CD14-positive monocyte (primary cell): Measurements from ENCODE around the gene TPK1. TPM values are rescaled to one million over a fixed set of nuclear protein-coding genes. Genes with fewer than 3 reads are reported as not detected.

ENCODE experiments used
- DNase-seq, 3 donors: peaks; one replicate each; pipeline ENCODE4 v3.0.0-alpha.2; 2011 to 2022
- H2AFZ ChIP-seq: 2 replicates; pipeline ENCODE4 v1.6.0; 2012; ENCODE audit warnings: mild to moderate bottlenecking, low read depth, low read length, inconsistent platforms; ENCODE audit not compliant: insufficient read depth, poor library complexity, severe bottlenecking
- H3K27ac ChIP-seq, 2 donors: 1 replicate in 1 of 2; 2 replicates in 1 of 2; pipeline ENCODE4 v1.5.1; 2012 to 2013; ENCODE audit warnings: low read length in 2 of 2, control low read depth in 1 of 2, inconsistent platforms in 1 of 2, low read depth in 1 of 2, mild to moderate bottlenecking in 1 of 2
- H3K27me3 ChIP-seq, 2 donors: one replicate each; pipeline versions ENCODE4 v1.6.0 to v1.6.1; 2011 to 2013; ENCODE audit warnings: low read length in 2 of 2; ENCODE audit not compliant: control insufficient read depth in 2 of 2, insufficient read depth in 2 of 2
- H3K36me3 ChIP-seq, 2 donors: replicated peaks in 1 of 2; 1 replicate in 1 of 2; 2 replicates in 1 of 2; pipeline versions ENCODE4 v1.5.1 to v1.6.1; 2012 to 2013; ENCODE audit warnings: low read length in 2 of 2, control low read depth in 1 of 2, inconsistent platforms in 1 of 2, mild to moderate bottlenecking in 1 of 2; ENCODE audit not compliant: insufficient read depth in 2 of 2, control insufficient read depth in 1 of 2
- H3K4me1 ChIP-seq, 2 donors: 1 replicate in 1 of 2; 2 replicates in 1 of 2; pipeline versions ENCODE4 v1.5.1 to v1.6.1; 2012 to 2013; ENCODE audit warnings: low read length in 2 of 2, control low read depth in 1 of 2, inconsistent platforms in 1 of 2, mild to moderate bottlenecking in 1 of 2, moderate library complexity in 1 of 2; ENCODE audit not compliant: insufficient read depth in 2 of 2, control insufficient read depth in 1 of 2
- H3K4me2 ChIP-seq: replicated peaks from 2 replicates; pipeline ENCODE3; 2012; ENCODE audit warnings: low read length, moderate library complexity, mild to moderate bottlenecking; ENCODE audit not compliant: poor library complexity, severe bottlenecking; ENCODE audit errors: extremely low read depth
- H3K4me3 ChIP-seq, 3 experiments: fragments of 200-600 bp in 1 of 3; sonication (generic) in 1 of 3; replicated peaks in 1 of 3; 1 replicate in 2 of 3; 2 replicates in 1 of 3; pipeline ENCODE4 v1.5.1; 2011 to 2013; ENCODE audit warnings: low read length in 3 of 3, mild to moderate bottlenecking in 3 of 3, control low read depth in 2 of 3, low read depth in 2 of 3, inconsistent platforms in 1 of 3, moderate library complexity in 1 of 3
- H3K79me2 ChIP-seq: 2 replicates; pipeline ENCODE4 v1.6.0; 2012; ENCODE audit warnings: mild to moderate bottlenecking, control low read depth, inconsistent platforms, low read length, moderate library complexity; ENCODE audit not compliant: insufficient read depth
- H3K9ac ChIP-seq: 2 replicates; pipeline ENCODE4 v1.6.0; 2017; ENCODE audit warnings: low read length, mild to moderate bottlenecking; ENCODE audit not compliant: insufficient read depth, poor library complexity, severe bottlenecking
- H3K9me3 ChIP-seq, 2 donors: replicated peaks in 1 of 2; 1 replicate in 1 of 2; 2 replicates in 1 of 2; pipeline versions ENCODE4 v1.5.1 to v1.6.1; 2012 to 2013; ENCODE audit warnings: low read length in 2 of 2, control low read depth in 1 of 2; ENCODE audit not compliant: control insufficient read depth in 1 of 2, insufficient read depth in 1 of 2
- H4K20me1 ChIP-seq: 2 replicates; pipeline ENCODE4 v1.6.0; 2012; ENCODE audit warnings: mild to moderate bottlenecking, low read length, control low read depth, moderate library complexity; ENCODE audit not compliant: insufficient read depth
- H3K27ac Mint-ChIP-seq, 7 donors: one replicate each; pipeline ENCODE4 v1.8.0; 2020; ENCODE audit warnings: mild to moderate bottlenecking in 7 of 7, mixed read lengths in 7 of 7, moderate library complexity in 6 of 7, inconsistent platforms in 2 of 7
- H3K27me3 Mint-ChIP-seq, 3 donors: one replicate each; pipeline ENCODE4 v1.8.0; 2021 to 2022; ENCODE audit warnings: low read depth in 3 of 3, mild to moderate bottlenecking in 3 of 3, mixed read lengths in 3 of 3, moderate library complexity in 3 of 3, inconsistent platforms in 1 of 3
- H3K36me3 Mint-ChIP-seq, 2 donors: one replicate each; pipeline ENCODE4 v1.8.0; 2020; ENCODE audit warnings: mixed read lengths in 2 of 2, inconsistent platforms in 1 of 2, mild to moderate bottlenecking in 1 of 2
- H3K4me1 Mint-ChIP-seq: one replicate; pipeline ENCODE4 v1.8.0; 2020; ENCODE audit warnings: mild to moderate bottlenecking, mixed read lengths
- H3K4me3 Mint-ChIP-seq, 2 donors: one replicate each; pipeline ENCODE4 v1.8.0; 2020; ENCODE audit warnings: mild to moderate bottlenecking in 2 of 2, mixed read lengths in 2 of 2, moderate library complexity in 1 of 2
- H3K9me3 Mint-ChIP-seq, 7 donors: one replicate each; pipeline ENCODE4 v1.8.0; 2020 to 2022; ENCODE audit warnings: mixed read lengths in 7 of 7, mild to moderate bottlenecking in 6 of 7, moderate library complexity in 6 of 7, inconsistent platforms in 2 of 7
- CTCF ChIP-seq: fragments of 200-600 bp; IDR thresholded peaks from one replicate; pipeline ENCODE4 v1.8.0; 2022; ENCODE audit warnings: antibody characterized with exemption, mild to moderate bottlenecking
- WGBS: methylation state at CpG from one replicate; pipeline ENCODE4 v1.1.5; 2013; ENCODE audit warnings: missing lambda C conversion rate; ENCODE audit not compliant: insufficient coverage; 5-methylcytosine and 5-hydroxymethylcytosine counted together
- intact Hi-C, 2 donors: fragments of 100-400 bp; cut with micrococcal nuclease; formaldehyde crosslinking; loops; one replicate each; pipeline versions ENCODE4 v1.15.0 to v1.15.1; 2023
- polyA plus RNA-seq, 3 donors: library from polyadenylated mRNA; depleted of rRNA in 1 of 3; unstranded in 2 of 3; stranded (reverse) in 1 of 3; fragments of 300-500 nt in 2 of 3; fragments of >200 nt in 1 of 3; fragmentation: Illumina TruSeq in 2 of 3; gene quantifications; 1 replicate in 2 of 3; 2 replicates in 1 of 3; pipeline ENCODE4 v1.2.3, GENCODE V29; 2012 to 2021

Gene TPK1
- polyA plus RNA-seq, 3 donors: 18.9 to 33.8 (median 33.1) TPM

- no peak overlapping the region for H3K4me3 Mint-ChIP-seq
- Histone ChIP-seq H3K36me3 (no peaks in the 10 kb centered on the region), H3K4me1 (no peaks in the 10 kb centered on the region), H2AFZ (no peak overlapping the region), H3K9ac (no peak overlapping the region), H3K79me2 (no peaks in the 10 kb centered on the region), H3K9me3 (no peaks in the 10 kb centered on the region), H4K20me1 (no peaks in the 10 kb centered on the region), H3K4me2 (no peak overlapping the region), H3K4me3 (no peak overlapping the region), H3K27me3 (no peaks in the 10 kb centered on the region), H3K27ac (no peak overlapping the region)
- H3K36me3 Mint-ChIP-seq: peaks cover 0 to 3% of the 10 kb centered on the region in 2 donors
- peaks cover 0 to 3% (median 0%) of the 10 kb centered on the region in 7 donors for H3K9me3 Mint-ChIP-seq
- no peaks in the 10 kb centered on the region for H3K4me1 Mint-ChIP-seq
- H3K27ac Mint-ChIP-seq: no peak overlapping the region
- intact Hi-C loops: no loop called here
- TF ChIP-seq CTCF: no peak
- no peak for DNase-seq
- WGBS: no CpG with 5 or more reads among the region's 4 CpGs
- H3K27me3 Mint-ChIP-seq: no peaks in the 10 kb centered on the region
Measured at GRCh38 chr7:144488977-144489376, 346.9 kb downstream of the TPK1 start.

GRCh38 chr7:144487901-144488300, 348.0 kb downstream of the TPK1 start:
- H3K27me3 Mint-ChIP-seq: no peaks in the 10 kb centered on the region
- H3K27ac Mint-ChIP-seq: no peak overlapping the region
- H3K36me3 Mint-ChIP-seq: peaks cover 0 to 3% of the 10 kb centered on the region in 2 donors

More at GRCh38 chr7:144487901-144488300, 348.0 kb downstream of the TPK1 start:
- Histone ChIP-seq H3K27ac (no peak overlapping the region), H3K9me3 (no peaks in the 10 kb centered on the region), H3K4me2 (no peak overlapping the region), H3K9ac (no peak overlapping the region), H3K4me1 (no peaks in the 10 kb centered on the region), H2AFZ (no peak overlapping the region), H3K4me3 (no peak overlapping the region), H3K27me3 (no peaks in the 10 kb centered on the region), H3K36me3 (no peaks in the 10 kb centered on the region), H3K79me2 (no peaks in the 10 kb centered on the region), H4K20me1 (no peaks in the 10 kb centered on the region)
- intact Hi-C loops: no loop called here
- H3K4me1 Mint-ChIP-seq: peaks cover 4% of the 10 kb centered on the region
- H3K9me3 Mint-ChIP-seq: peaks cover 0 to 2% (median 0%) of the 10 kb centered on the region in 7 donors
- no peak for TF ChIP-seq CTCF
- 100% methylated on average over 1 of the region's 3 CpGs for WGBS
- no peak for DNase-seq
- H3K4me3 Mint-ChIP-seq: no peak overlapping the region
